Activated CD4-positive, alpha-beta memory T cell treated with anti-CD3 and anti-CD28 coated beads, Interleukin-2, amount 10 ng/mL, durations not matched to agents 7 days and 5 days (primary cell): ENCODE results near the gene OSBPL8. TPM values are rescaled to one million over a fixed set of nuclear protein-coding genes. Genes with fewer than 3 reads are reported as not detected.

Source experiments
- CTCF ChIA-PET: fragments of 350-600 bp; sonication (Branson Sonifier 250); formaldehyde crosslinking; loops from one replicate; lab custom pipeline; 2021; ENCODE audit warnings: antibody characterized with exemption, inconsistent platforms; lab: Charles Lee
- POLR2A ChIA-PET: fragments of 350-600 bp; sonication (Branson Sonifier 250); formaldehyde crosslinking; loops from one replicate; lab custom pipeline; 2021; ENCODE audit warnings: antibody characterized with exemption; lab: Charles Lee
- DNase-seq: peaks from one replicate; pipeline ENCODE4 v3.0.0-alpha.2; 2020
- H3K27ac Mint-ChIP-seq: one replicate; pipeline ENCODE4 v1.8.0; 2021; ENCODE audit warnings: mild to moderate bottlenecking, mixed read lengths
- H3K27me3 Mint-ChIP-seq: one replicate; pipeline ENCODE4 v1.8.0; 2021; ENCODE audit warnings: mixed read lengths
- H3K36me3 Mint-ChIP-seq: one replicate; pipeline ENCODE4 v1.8.0; 2021; ENCODE audit warnings: low read depth, mixed read lengths
- H3K4me1 Mint-ChIP-seq: one replicate; pipeline ENCODE4 v1.8.0; 2021; ENCODE audit warnings: mixed read lengths
- H3K4me3 Mint-ChIP-seq: one replicate; pipeline ENCODE4 v1.8.0; 2021; ENCODE audit warnings: mild to moderate bottlenecking, mixed read lengths
- H3K9me3 Mint-ChIP-seq: one replicate; pipeline ENCODE4 v1.8.0; 2021; ENCODE audit warnings: mixed read lengths
- total RNA-seq, 2 experiments: library from RNA; stranded (reverse); gene quantifications; one replicate each; pipeline ENCODE4 v1.2.3, GENCODE V29; 2021

The OSBPL8 gene
- total RNA-seq, 2 experiments from 2014 or later, result 113 to 121 TPM

DNA sequence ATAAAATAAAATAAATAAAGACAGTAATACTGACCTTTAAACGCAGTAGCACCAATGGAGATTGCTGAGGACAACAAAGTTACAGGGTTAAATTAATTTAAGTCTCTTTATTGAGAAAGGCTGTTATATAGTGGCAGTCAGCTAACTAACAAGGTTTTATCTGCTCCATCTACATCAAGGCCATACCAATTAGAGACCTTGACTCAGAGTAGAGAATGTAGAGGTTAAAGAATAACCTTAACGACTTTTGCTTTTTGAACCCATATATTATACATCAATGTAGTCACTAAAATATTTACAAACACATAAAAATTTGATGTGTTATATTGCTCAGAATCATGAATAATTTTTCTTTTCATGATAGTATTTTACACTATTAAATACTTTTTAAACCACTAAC is 21.6 kb downstream of the OSBPL8 start:
- H3K4me1 Mint-ChIP-seq, result peaks cover 9% of the 10 kb centered on the region
- DNase-seq, result no peak
- POLR2A ChIA-PET, result no interaction called here
- CTCF ChIA-PET, result no interaction called here
- no peak overlapping the region for H3K27ac Mint-ChIP-seq
- H3K9me3 Mint-ChIP-seq, result no peaks in the 10 kb centered on the region
- peaks cover 42% of the 10 kb centered on the region for H3K36me3 Mint-ChIP-seq
- H3K4me3 Mint-ChIP-seq, result no peak overlapping the region
- no peaks in the 10 kb centered on the region for H3K27me3 Mint-ChIP-seq

DNA sequence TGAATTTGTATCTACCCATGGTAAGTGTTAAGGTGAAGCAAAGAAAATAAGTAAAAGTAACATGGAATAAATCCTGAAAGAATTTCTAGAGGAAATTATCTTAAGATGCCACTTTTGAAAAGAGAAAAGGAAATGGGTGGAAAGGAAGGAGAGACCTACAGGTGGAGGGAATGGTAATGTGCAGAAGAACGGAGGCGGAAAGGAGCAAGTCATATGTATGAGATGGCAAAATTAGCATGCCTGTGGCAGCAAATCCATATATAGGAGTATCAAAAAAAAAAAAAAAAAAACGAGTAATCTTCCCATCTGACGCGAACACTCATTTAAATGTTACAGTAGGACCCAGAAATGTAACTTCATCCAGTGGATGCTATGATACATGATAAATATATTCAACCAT is 23.0 kb downstream of the OSBPL8 start:
- H3K9me3 Mint-ChIP-seq, result no peaks in the 10 kb centered on the region
- H3K36me3 Mint-ChIP-seq, result peaks cover 40% of the 10 kb centered on the region
- CTCF ChIA-PET, result no interaction called here
- H3K27ac Mint-ChIP-seq, result no peak overlapping the region
- H3K27me3 Mint-ChIP-seq, result no peaks in the 10 kb centered on the region
- no peak overlapping the region for H3K4me3 Mint-ChIP-seq
- peaks cover 3% of the 10 kb centered on the region for H3K4me1 Mint-ChIP-seq
- DNase-seq, result no peak
- POLR2A ChIA-PET, result no interaction called here

DNA sequence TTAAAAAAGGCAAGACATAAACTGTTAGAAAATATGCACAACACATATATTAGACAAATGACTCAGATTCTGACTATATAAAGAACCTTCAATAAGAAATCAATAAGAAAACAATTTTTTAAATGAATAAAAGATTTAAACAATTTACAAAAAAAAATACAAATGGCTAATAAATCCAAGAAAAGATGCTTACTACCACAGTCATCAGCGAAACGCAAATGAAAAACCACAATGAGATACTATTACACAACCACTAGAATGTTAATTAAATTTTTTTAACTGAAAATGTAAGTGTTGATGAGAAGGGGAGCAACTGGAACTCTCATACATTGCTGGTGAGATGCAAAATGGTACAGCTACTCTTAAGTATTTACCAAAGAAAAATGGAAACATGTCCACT is 24.4 kb downstream of the OSBPL8 start:
- POLR2A ChIA-PET, result no interaction called here
- Mint-ChIP-seq H3K36me3 (peaks cover 51% of the 10 kb centered on the region), H3K4me1 (peaks cover 4% of the 10 kb centered on the region), H3K27ac (no peak overlapping the region), H3K4me3 (no peak overlapping the region), H3K27me3 (no peaks in the 10 kb centered on the region), H3K9me3 (no peaks in the 10 kb centered on the region)
- DNase-seq, result no peak
- CTCF ChIA-PET, result no interaction called here

DNA sequence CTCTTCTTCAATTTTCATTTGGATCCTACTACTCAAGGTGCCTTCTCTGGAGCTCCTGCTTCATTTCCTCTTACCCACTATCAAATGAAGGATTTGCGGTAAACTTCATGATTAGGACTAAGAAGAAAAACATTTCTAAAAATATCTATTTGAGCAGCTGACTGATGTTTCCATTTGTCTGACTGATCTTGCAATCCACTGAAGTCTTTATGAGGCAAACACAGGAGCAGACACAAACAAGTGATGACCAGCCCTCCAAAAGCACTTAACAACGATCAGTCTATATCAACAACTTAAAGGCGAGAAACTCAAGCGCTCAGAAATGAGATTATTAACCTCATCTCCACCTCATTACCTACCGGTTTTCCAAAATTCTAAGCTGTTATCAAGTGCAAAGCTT is 26.2 kb downstream of the OSBPL8 start:
- H3K4me3 Mint-ChIP-seq, result no peak overlapping the region
- CTCF ChIA-PET, result interaction anchor here (0.5 kb wide), 1 partner anchor 21 kb away, joined by 3 read pairs; no protein-coding TSS in a partner anchor
- no peaks in the 10 kb centered on the region for H3K9me3 Mint-ChIP-seq
- H3K27ac Mint-ChIP-seq, result no peak overlapping the region
- H3K36me3 Mint-ChIP-seq, result peaks cover 58% of the 10 kb centered on the region
- peaks cover 5% of the 10 kb centered on the region for H3K4me1 Mint-ChIP-seq
- POLR2A ChIA-PET, result no interaction called here
- DNase-seq, result no peak
- H3K27me3 Mint-ChIP-seq, result no peaks in the 10 kb centered on the region

DNA sequence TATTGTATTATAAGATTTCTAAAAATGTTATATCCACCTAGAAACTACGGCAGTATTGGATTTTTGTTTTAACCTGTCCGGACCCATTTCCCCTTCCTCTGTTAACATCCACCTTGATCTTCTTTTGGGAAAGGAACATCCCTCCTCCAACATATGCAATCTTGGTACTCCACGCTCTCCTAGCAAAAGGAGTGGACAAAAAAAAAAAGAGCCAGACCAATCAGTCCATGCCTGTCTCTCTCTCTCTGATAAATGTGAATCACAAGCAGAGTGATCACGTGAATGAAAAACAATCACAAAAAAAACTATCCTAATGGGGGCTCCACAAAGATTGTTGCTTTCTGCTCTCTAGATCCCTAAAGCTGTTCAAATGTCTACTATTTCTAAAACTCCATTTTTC is 27.1 kb downstream of the OSBPL8 start:
- no peaks in the 10 kb centered on the region for H3K9me3 Mint-ChIP-seq
- ChIA-PET POLR2A (no interaction called here), CTCF (interaction anchor here (0.5 kb wide), 1 partner anchor 21 kb away, joined by 3 read pairs; no protein-coding TSS in a partner anchor)
- no peak overlapping the region for H3K27ac Mint-ChIP-seq
- peaks cover 60% of the 10 kb centered on the region for H3K36me3 Mint-ChIP-seq
- no peak overlapping the region for H3K4me3 Mint-ChIP-seq
- no peaks in the 10 kb centered on the region for H3K27me3 Mint-ChIP-seq
- DNase-seq, result no peak
- peaks cover 5% of the 10 kb centered on the region for H3K4me1 Mint-ChIP-seq

DNA sequence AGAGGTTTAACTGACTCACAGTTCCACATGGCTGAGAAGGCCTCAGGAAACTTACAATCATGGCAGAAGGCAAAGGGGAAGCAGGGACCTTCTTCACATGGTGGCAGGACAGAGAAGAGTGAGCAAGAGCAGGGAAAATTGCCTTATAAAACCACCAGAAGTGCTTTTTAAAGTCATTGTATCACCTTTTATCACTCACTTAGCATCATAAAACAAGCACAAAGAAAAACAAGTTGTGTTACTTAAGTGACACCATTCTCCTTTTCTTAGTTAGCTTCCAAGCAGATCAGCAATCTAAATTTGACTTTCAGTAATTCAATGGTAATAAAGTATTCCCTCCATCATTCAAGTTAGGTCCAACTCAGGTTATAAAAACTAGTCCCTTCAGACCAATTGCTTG is 28.5 kb downstream of the OSBPL8 start:
- Mint-ChIP-seq H3K4me1 (peaks cover 5% of the 10 kb centered on the region), H3K27ac (no peak overlapping the region), H3K36me3 (peaks cover 55% of the 10 kb centered on the region), H3K27me3 (no peaks in the 10 kb centered on the region), H3K4me3 (no peak overlapping the region), H3K9me3 (peaks cover 2% of the 10 kb centered on the region)
- no peak for DNase-seq
- POLR2A ChIA-PET, result no interaction called here
- CTCF ChIA-PET, result no interaction called here

DNA sequence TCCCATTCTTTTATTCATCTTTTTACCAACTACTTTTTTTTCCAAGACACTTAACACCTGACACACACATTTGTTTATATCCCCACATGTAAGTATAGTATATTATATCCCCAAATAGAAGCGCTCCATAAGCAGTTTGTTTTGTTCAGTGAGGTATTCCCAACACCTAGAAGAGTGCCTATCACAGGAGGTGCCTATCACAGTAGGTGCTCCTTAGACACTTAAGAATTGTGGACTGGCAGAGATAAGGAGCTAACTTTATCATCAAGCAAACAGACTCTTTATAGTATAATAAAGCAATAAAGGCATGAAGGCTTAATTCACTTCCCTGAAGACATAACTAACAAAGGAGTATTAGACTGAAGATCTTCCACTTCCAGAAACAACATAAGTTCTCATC is 29.1 kb downstream of the OSBPL8 start:
- Mint-ChIP-seq H3K9me3 (peaks cover 2% of the 10 kb centered on the region), H3K36me3 (peaks cover 54% of the 10 kb centered on the region), H3K27ac (no peak overlapping the region), H3K4me3 (no peak overlapping the region), H3K27me3 (no peaks in the 10 kb centered on the region), H3K4me1 (peaks cover 5% of the 10 kb centered on the region)
- DNase-seq, result no peak
- CTCF ChIA-PET, result interaction anchor here (0.6 to 1.0 kb wide), 2 partner anchors 34 to 56 kb away, joined by 3 read pairs; no protein-coding TSS in a partner anchor
- POLR2A ChIA-PET, result no interaction called here

DNA sequence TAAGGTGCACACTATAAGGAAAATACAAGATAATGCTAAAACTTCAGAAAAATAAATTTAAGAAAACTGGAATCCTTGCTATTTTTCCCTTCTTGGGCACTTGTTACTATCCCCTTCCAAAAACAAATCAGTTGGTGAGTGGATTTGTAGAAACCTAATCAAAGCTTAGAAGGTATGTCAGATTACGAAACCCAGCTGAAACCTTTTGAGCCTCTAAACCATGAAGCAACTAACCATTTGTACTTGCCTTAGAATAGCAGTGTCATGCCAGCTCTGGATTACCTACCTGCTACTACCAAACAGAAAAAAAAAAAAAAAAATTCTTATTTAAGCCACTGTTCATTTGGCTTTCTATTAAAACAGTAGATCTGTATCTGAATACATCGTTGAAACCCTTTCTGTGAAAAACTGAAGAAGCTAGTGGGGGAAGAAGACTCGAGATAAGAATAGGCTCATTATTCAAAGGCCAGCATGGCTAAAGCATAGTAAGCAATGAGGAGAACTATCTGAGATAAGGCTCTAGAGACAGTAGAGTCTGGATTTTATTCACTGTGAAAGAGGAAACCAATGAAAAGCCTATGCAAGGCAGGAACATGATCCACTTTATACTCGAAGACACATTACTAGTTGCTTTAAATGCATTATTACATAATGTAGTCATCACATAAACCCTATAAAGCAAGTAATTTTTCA is 30.2 kb downstream of the OSBPL8 start:
- peaks cover 5% of the 10 kb centered on the region for H3K4me1 Mint-ChIP-seq
- H3K27me3 Mint-ChIP-seq, result no peaks in the 10 kb centered on the region
- no peak overlapping the region for H3K27ac Mint-ChIP-seq
- H3K9me3 Mint-ChIP-seq, result peaks cover 2% of the 10 kb centered on the region
- no peak overlapping the region for H3K4me3 Mint-ChIP-seq
- ChIA-PET POLR2A (no interaction called here), CTCF (no interaction called here)
- DNase-seq, result no peak
- peaks cover 50% of the 10 kb centered on the region for H3K36me3 Mint-ChIP-seq

DNA sequence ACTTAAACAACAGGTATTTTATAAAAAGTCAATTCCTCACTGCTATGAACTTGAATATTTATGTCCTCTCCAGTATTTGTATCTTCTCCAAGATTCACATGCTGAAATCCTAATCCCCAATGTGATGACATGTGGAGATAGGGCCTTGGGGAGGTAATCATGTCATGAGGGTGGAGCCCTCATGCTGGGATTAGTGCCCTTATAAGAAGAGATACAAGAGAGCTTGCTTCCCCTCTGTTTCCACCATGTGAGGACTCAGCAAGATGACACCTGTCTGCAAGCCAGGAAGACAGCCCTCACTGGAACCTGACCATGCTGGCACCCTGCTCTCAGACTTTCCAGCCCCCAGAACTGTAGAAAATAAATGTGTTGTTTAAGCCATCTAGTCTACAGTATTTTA is 36.2 kb downstream of the OSBPL8 start:
- POLR2A ChIA-PET, result no interaction called here
- no peak overlapping the region for H3K27ac Mint-ChIP-seq

DNA sequence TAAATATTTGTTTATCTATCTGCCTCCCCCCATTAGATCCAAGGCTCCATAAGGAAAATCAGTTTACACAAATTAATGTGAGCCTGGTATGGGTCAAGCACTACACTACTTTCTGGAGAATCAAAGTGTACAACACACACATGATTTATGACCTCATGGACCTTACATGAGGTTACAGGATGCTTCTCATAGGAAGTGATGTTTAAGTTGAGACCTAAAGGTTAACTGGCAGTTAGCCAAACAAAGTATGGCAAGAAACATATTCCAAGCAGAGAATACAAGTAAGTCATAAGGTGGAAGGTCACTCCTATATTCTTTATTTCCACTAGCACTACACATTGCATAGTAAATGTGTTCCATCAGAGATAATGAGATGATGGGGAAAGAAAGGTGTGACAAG is 39.2 kb downstream of the OSBPL8 start:
- H3K4me3 Mint-ChIP-seq, result no peak overlapping the region
- ChIA-PET POLR2A (no interaction called here), CTCF (no interaction called here)
- peaks cover 29% of the 10 kb centered on the region for H3K4me1 Mint-ChIP-seq
- DNase-seq, result no peak
- H3K36me3 Mint-ChIP-seq, result peaks cover 68% of the 10 kb centered on the region
- peaks cover 33% of the 10 kb centered on the region for H3K9me3 Mint-ChIP-seq
- H3K27ac Mint-ChIP-seq, result no peak overlapping the region
- H3K27me3 Mint-ChIP-seq, result no peaks in the 10 kb centered on the region

More for the DNA sequence above, 36.2 kb downstream of the OSBPL8 start:
- Mint-ChIP-seq H3K4me3 (no peak overlapping the region), H3K27me3 (no peaks in the 10 kb centered on the region), H3K9me3 (peaks cover 24% of the 10 kb centered on the region), H3K4me1 (peaks cover 23% of the 10 kb centered on the region), H3K36me3 (peaks cover 61% of the 10 kb centered on the region)
- no peak for DNase-seq
- CTCF ChIA-PET, result interaction anchor here (0.5 kb wide), 1 partner anchor 65 kb away, joined by 3 read pairs; no protein-coding TSS in a partner anchor

DNA sequence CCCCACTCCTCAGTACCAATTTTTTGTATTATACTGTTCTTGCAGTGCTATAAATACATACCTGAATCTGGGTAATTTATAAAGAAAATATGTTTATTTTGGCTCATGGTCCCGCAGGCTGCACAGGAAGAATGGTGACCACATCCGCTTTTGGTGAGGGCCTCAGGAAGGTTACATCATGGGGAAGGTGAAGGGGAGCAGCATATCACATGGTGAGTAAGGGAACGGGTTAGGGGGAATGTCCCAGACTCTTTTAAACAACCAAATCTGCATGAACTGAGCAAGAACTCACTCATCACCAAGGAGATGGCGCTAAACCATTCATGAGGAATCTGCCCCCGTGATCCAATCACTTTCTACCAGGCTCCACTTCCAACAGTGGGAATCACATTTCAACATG is 40.0 kb downstream of the OSBPL8 start:
- peaks cover 29% of the 10 kb centered on the region for H3K4me1 Mint-ChIP-seq

DNA sequence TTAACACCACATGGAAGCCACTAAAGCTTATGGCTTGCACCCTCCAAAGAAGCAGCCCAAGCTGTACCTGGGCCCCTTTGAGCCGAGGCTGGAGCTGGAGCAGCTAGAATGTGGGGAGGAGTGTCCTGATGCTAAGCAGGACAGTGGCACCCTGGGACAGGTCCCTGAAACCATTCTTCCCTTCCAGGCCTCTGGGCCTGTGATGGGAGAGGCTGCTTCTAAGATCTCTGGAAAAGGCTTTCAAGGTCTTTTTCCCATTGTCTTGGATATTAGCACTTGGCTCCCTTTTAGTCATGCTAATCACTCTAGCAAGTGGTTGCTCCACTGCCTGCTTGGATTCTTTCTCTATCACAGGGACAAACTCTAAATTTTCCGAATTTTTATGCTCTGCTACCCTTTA is 40.9 kb downstream of the OSBPL8 start:
- Mint-ChIP-seq H3K9me3 (peaks cover 38% of the 10 kb centered on the region), H3K36me3 (peaks cover 76% of the 10 kb centered on the region), H3K27me3 (no peaks in the 10 kb centered on the region), H3K4me1 (peaks cover 29% of the 10 kb centered on the region), H3K27ac (no peak overlapping the region), H3K4me3 (no peak overlapping the region)
- DNase-seq, result no peak
- ChIA-PET CTCF (no interaction called here), POLR2A (interaction anchor here (1.0 kb wide), 1 partner anchor 38 kb away, joined by 3 read pairs; no protein-coding TSS in a partner anchor)

More for the DNA sequence above, 40.0 kb downstream of the OSBPL8 start:
- peak overlapping the region; percentile 34 for H3K27ac Mint-ChIP-seq
- CTCF ChIA-PET, result interaction anchor here (0.7 kb wide), 1 partner anchor 67 kb away, joined by 3 read pairs; no protein-coding TSS in a partner anchor
- no peaks in the 10 kb centered on the region for H3K27me3 Mint-ChIP-seq
- H3K36me3 Mint-ChIP-seq, result peaks cover 75% of the 10 kb centered on the region
- peaks cover 33% of the 10 kb centered on the region for H3K9me3 Mint-ChIP-seq
- no peak overlapping the region for H3K4me3 Mint-ChIP-seq
- peak; percentile 30 for DNase-seq
- POLR2A ChIA-PET, result interaction anchor here (1.0 kb wide), 1 partner anchor 37 kb away, joined by 3 read pairs; no protein-coding TSS in a partner anchor

DNA sequence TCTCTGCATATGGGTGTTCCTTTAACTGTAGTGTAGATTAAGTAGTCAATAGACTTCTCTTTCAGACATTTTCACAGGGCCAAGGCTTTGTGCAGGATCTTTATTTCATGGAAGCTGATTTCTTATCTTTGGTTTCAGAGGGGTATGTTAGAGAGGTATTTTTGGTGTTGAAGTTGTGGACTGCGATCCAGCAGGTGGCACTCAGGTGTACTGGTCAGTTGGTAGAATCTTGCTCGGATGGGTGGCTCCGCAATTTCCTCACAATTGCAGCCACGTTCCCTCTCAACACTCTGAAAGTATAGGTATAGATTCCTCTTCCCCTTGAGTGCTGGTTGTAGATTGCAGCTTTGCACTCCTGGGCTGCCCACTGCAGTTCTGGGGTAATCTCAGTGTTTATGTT is 44.3 kb downstream of the OSBPL8 start:
- H3K9me3 Mint-ChIP-seq, result peaks cover 37% of the 10 kb centered on the region
- no peak for DNase-seq
- H3K36me3 Mint-ChIP-seq, result peaks cover 56% of the 10 kb centered on the region
- H3K27me3 Mint-ChIP-seq, result no peaks in the 10 kb centered on the region
- ChIA-PET CTCF (no interaction called here), POLR2A (no interaction called here)
- peaks cover 21% of the 10 kb centered on the region for H3K4me1 Mint-ChIP-seq
- H3K27ac Mint-ChIP-seq, result no peak overlapping the region
- H3K4me3 Mint-ChIP-seq, result no peak overlapping the region
